Activated CD8-positive, alpha-beta T cell treated with anti-CD3 and anti-CD28 coated beads for 36 hours (primary cell): ENCODE data around the gene DLG2. TPM values are rescaled to one million over a fixed set of nuclear protein-coding genes. Genes with fewer than 3 reads are reported as not detected.

Source experiments
- ATAC-seq: fragments of 200-7000 bp; cut with Tn5 transposase; one replicate; pipeline ENCODE4 v1.10.0; 2021; ENCODE audit warnings: mild to moderate bottlenecking, moderate library complexity
- CTCF ChIA-PET: fragments of 350-600 bp; sonication (Branson Sonifier 250); formaldehyde crosslinking; loops from one replicate; lab custom pipeline; 2021; ENCODE audit warnings: antibody characterized with exemption; lab: Charles Lee
- POLR2A ChIA-PET: fragments of 350-600 bp; sonication (Branson Sonifier 250); formaldehyde crosslinking; loops from one replicate; lab custom pipeline; 2021; ENCODE audit warnings: antibody characterized with exemption; lab: Charles Lee
- DNase-seq: peaks from one replicate; pipeline ENCODE4 v3.0.0-alpha.2; 2020
- H3K27ac Mint-ChIP-seq: one replicate; pipeline ENCODE4 v1.8.0; 2021; ENCODE audit warnings: mild to moderate bottlenecking, mixed read lengths
- H3K27me3 Mint-ChIP-seq: one replicate; pipeline ENCODE4 v1.8.0; 2021; ENCODE audit warnings: mixed read lengths
- H3K36me3 Mint-ChIP-seq: one replicate; pipeline ENCODE4 v1.8.0; 2021; ENCODE audit warnings: low read depth, mixed read lengths
- H3K4me1 Mint-ChIP-seq: one replicate; pipeline ENCODE4 v1.8.0; 2021; ENCODE audit warnings: low read depth, mixed read lengths
- H3K4me3 Mint-ChIP-seq: one replicate; pipeline ENCODE4 v1.8.0; 2021; ENCODE audit warnings: mild to moderate bottlenecking, moderate library complexity, mixed read lengths
- H3K9me3 Mint-ChIP-seq: one replicate; pipeline ENCODE4 v1.8.0; 2021; ENCODE audit warnings: mixed read lengths
- CTCF ChIP-seq: fragments of 200-600 bp; IDR thresholded peaks from one replicate; pipeline ENCODE4 v1.8.0; 2022; ENCODE audit warnings: antibody characterized with exemption, mild to moderate bottlenecking
- intact Hi-C: fragments of 100-400 bp; cut with micrococcal nuclease; formaldehyde crosslinking; loops from one replicate; pipeline ENCODE4 v1.10.0; 2022
- total RNA-seq, 2 experiments: library from RNA; stranded (reverse); gene quantifications; one replicate each; pipeline ENCODE4 v1.2.3, GENCODE V29; 2021

DLG2 gene
- total RNA-seq, 2 experiments from 2014 or later = 2.2 to 2.6 TPM

GRCh38 chr11:84390441-84391078 is 1236.6 kb downstream of the DLG2 start:
- H3K27ac Mint-ChIP-seq = no peak overlapping the region
- DNase-seq (no peak), ATAC-seq (no peak)
- H3K36me3 Mint-ChIP-seq = no peaks in the 10 kb centered on the region
- CTCF ChIA-PET = no interaction called here
- H3K4me3 Mint-ChIP-seq = no peak overlapping the region
- no peaks in the 10 kb centered on the region for H3K27me3 Mint-ChIP-seq
- peaks cover 3% of the 10 kb centered on the region for H3K9me3 Mint-ChIP-seq
- TF ChIP-seq CTCF = no peak
- intact Hi-C loops = no loop called here
- H3K4me1 Mint-ChIP-seq = no peaks in the 10 kb centered on the region
- POLR2A ChIA-PET = no interaction called here

- ATAC-seq (no peak), DNase-seq (no peak)
- H3K27ac Mint-ChIP-seq = no peak overlapping the region
- no peaks in the 10 kb centered on the region for H3K27me3 Mint-ChIP-seq
- intact Hi-C loops = no loop called here
- CTCF ChIA-PET = no interaction called here
- no peak for TF ChIP-seq CTCF
- no peaks in the 10 kb centered on the region for H3K4me1 Mint-ChIP-seq
- no peak overlapping the region for H3K4me3 Mint-ChIP-seq
- H3K36me3 Mint-ChIP-seq = no peaks in the 10 kb centered on the region
- POLR2A ChIA-PET = no interaction called here
- H3K9me3 Mint-ChIP-seq = peaks cover 3% of the 10 kb centered on the region
These were observed 1237.4 kb downstream of the DLG2 start for GRCh38 chr11:84389696-84390095.

GRCh38 chr11:84384731-84385130 is 1242.4 kb downstream of the DLG2 start:
- DNase-seq = peak; percentile 60
- POLR2A ChIA-PET = no interaction called here
- peak; percentile 67 for TF ChIP-seq CTCF

GRCh38 chr11:84383576-84383975 is 1243.6 kb downstream of the DLG2 start:
- ATAC-seq (no peak), DNase-seq (no peak)
- H3K27me3 Mint-ChIP-seq = no peaks in the 10 kb centered on the region
- H3K4me1 Mint-ChIP-seq = no peaks in the 10 kb centered on the region
- ChIA-PET CTCF (interaction anchor here (1.0 to 2.0 kb wide), 4 partner anchors 11 to 547 kb away, joined by 3 to 8 read pairs (median 3); no protein-coding TSS in a partner anchor), POLR2A (no interaction called here)
- no peak for TF ChIP-seq CTCF
- intact Hi-C loops = no loop called here
- H3K4me3 Mint-ChIP-seq = no peak overlapping the region
- no peaks in the 10 kb centered on the region for H3K9me3 Mint-ChIP-seq
- no peaks in the 10 kb centered on the region for H3K36me3 Mint-ChIP-seq
- H3K27ac Mint-ChIP-seq = no peak overlapping the region

More at GRCh38 chr11:84384731-84385130, 1242.4 kb downstream of the DLG2 start:
- Mint-ChIP-seq H3K4me3 (no peak overlapping the region), H3K36me3 (no peaks in the 10 kb centered on the region), H3K27ac (no peak overlapping the region), H3K27me3 (no peaks in the 10 kb centered on the region), H3K9me3 (no peaks in the 10 kb centered on the region), H3K4me1 (no peaks in the 10 kb centered on the region)
- CTCF ChIA-PET = interaction anchor here (0.7 to 2.0 kb wide), 8 partner anchors 10 to 548 kb away, joined by 3 to 8 read pairs (median 3); no protein-coding TSS in a partner anchor
- peak; percentile 49 for ATAC-seq
- intact Hi-C loops = no loop called here

GRCh38 chr11:84381666-84382065 is 1245.5 kb downstream of the DLG2 start:
- Mint-ChIP-seq H3K27me3 (no peaks in the 10 kb centered on the region), H3K9me3 (no peaks in the 10 kb centered on the region), H3K4me1 (no peaks in the 10 kb centered on the region), H3K27ac (no peak overlapping the region), H3K36me3 (no peaks in the 10 kb centered on the region), H3K4me3 (no peak overlapping the region)
- ChIA-PET POLR2A (no interaction called here), CTCF (no interaction called here)
- ATAC-seq (no peak), DNase-seq (no peak)
- intact Hi-C loops = no loop called here
- no peak for TF ChIP-seq CTCF
